Measurements from ENCODE around the gene ATP6V0A4.

Gene ATP6V0A4

GRCh38 chr7:138756591-138757242, 41.3 kb downstream of the ATP6V0A4 start:
- TF ChIP-seq CTCF (IDR thresholded peaks at IDR 0.05; ENCODE audit: low read depth, low read length), result no peak
- DNase-seq (ENCODE audit: extremely low read depth, low read depth), result no peak

- no peak for DNase-seq (ENCODE audit: extremely low read depth, low read depth)
- TF ChIP-seq CTCF (IDR thresholded peaks at IDR 0.05; ENCODE audit: low read depth, low read length), result no peak
Measured at GRCh38 chr7:138755842-138756590, 42.0 kb downstream of the ATP6V0A4 start.

GRCh38 chr7:138755331-138755747, 42.7 kb downstream of the ATP6V0A4 start:
- TF ChIP-seq CTCF (IDR thresholded peaks at IDR 0.05; ENCODE audit: low read depth, low read length), result no peak
- DNase-seq (ENCODE audit: extremely low read depth, low read depth), result no peak

- DNase-seq (ENCODE audit: extremely low read depth, low read depth), result no peak
- TF ChIP-seq CTCF (IDR thresholded peaks at IDR 0.05; ENCODE audit: low read depth, low read length), result no peak
Measured at GRCh38 chr7:138753610-138754009, 44.4 kb downstream of the ATP6V0A4 start.

- no peak for TF ChIP-seq CTCF (IDR thresholded peaks at IDR 0.05; ENCODE audit: low read depth, low read length)
- DNase-seq (ENCODE audit: extremely low read depth, low read depth), result no peak
Measured at GRCh38 chr7:138753150-138753518, 44.9 kb downstream of the ATP6V0A4 start.

- DNase-seq (ENCODE audit: extremely low read depth, low read depth), result no peak
- TF ChIP-seq CTCF (IDR thresholded peaks at IDR 0.05; ENCODE audit: low read depth, low read length), result no peak
Measured at GRCh38 chr7:138752518-138753149, 45.4 kb downstream of the ATP6V0A4 start.

- TF ChIP-seq CTCF (IDR thresholded peaks at IDR 0.05; ENCODE audit: low read depth, low read length), result no peak
- no peak for DNase-seq (ENCODE audit: extremely low read depth, low read depth)
Measured at GRCh38 chr7:138750901-138751464, 47.0 kb downstream of the ATP6V0A4 start.
